Fibroblast of lung (primary cell): ENCODE data around the gene ZNF764. TPM values are rescaled to one million over a fixed set of nuclear protein-coding genes. Genes with fewer than 3 reads are reported as not detected.
A peak's percentile ranks its signal among the peaks of the same experiment; 100 is the strongest.

Experiments
- DNase-seq, 2 donors: peaks; one replicate each; pipeline versions ENCODE4 v3.0.0 to v3.0.0-alpha.2; 2010; ENCODE audit warnings: low read depth in 2 of 2
- H2AFZ ChIP-seq: 2 replicates; pipeline ENCODE4 v1.5.1; 2012; ENCODE audit warnings: low read length, control low read depth, inconsistent platforms
- H3K27ac ChIP-seq: 2 replicates; pipeline ENCODE4 v1.5.1; 2011; ENCODE audit warnings: low read length, control low read depth; ENCODE audit not compliant: insufficient read depth
- H3K27me3 ChIP-seq: 2 replicates; pipeline ENCODE4 v1.5.1; 2011; ENCODE audit warnings: mild to moderate bottlenecking, low read length; ENCODE audit not compliant: control insufficient read depth, insufficient read depth
- H3K36me3 ChIP-seq: 2 replicates; pipeline ENCODE4 v1.5.1; 2011; ENCODE audit warnings: low read length; ENCODE audit not compliant: control insufficient read depth, insufficient read depth
- H3K4me1 ChIP-seq: 2 replicates; pipeline ENCODE4 v1.5.1; 2011; ENCODE audit warnings: low read length; ENCODE audit not compliant: control insufficient read depth, insufficient read depth; ENCODE audit errors: extremely low read depth
- H3K4me2 ChIP-seq: 2 replicates; pipeline ENCODE4 v1.5.1; 2011; ENCODE audit warnings: low read length, control low read depth; ENCODE audit not compliant: insufficient read depth; ENCODE audit errors: extremely low read depth
- H3K4me3 ChIP-seq, 4 experiments: fragments of 200-600 bp in 1 of 4; sonication (generic) in 1 of 4; replicated peaks in 1 of 4; 2 replicates each; pipeline ENCODE4 v1.5.1; 2011 to 2016; ENCODE audit warnings: low read length in 4 of 4, low read depth in 3 of 4, mild to moderate bottlenecking in 3 of 4, control low read depth in 2 of 4, inconsistent platforms in 1 of 4, mixed read lengths in 1 of 4; ENCODE audit not compliant: insufficient read depth in 1 of 4; ENCODE audit errors: control extremely low read depth in 1 of 4
- H3K79me2 ChIP-seq: 2 replicates; pipeline ENCODE4 v1.5.1; 2012; ENCODE audit warnings: mild to moderate bottlenecking, low read length, inconsistent platforms; ENCODE audit not compliant: control insufficient read depth, insufficient read depth
- H3K9ac ChIP-seq: 2 replicates; pipeline ENCODE4 v1.5.1; 2011; ENCODE audit warnings: mild to moderate bottlenecking, low read length, control low read depth; ENCODE audit not compliant: insufficient read depth
- H3K9me3 ChIP-seq: 2 replicates; pipeline ENCODE4 v1.5.1; 2012; ENCODE audit warnings: low read depth, low read length; ENCODE audit not compliant: control insufficient read depth, insufficient read depth
- H4K20me1 ChIP-seq: 2 replicates; pipeline ENCODE4 v1.5.1; 2011; ENCODE audit warnings: low read length; ENCODE audit not compliant: control insufficient read depth, insufficient read depth; ENCODE audit errors: extremely low read depth
- CTCF ChIP-seq, 2 donors: IDR thresholded peaks in 1 of 2; conservative IDR thresholded peaks in 1 of 2; 1 replicate in 1 of 2; 2 replicates in 1 of 2; pipeline ENCODE4 v1.5.1; 2011 to 2012; ENCODE audit warnings: low read length in 2 of 2, control low read depth in 1 of 2, inconsistent platforms in 1 of 2, low read depth in 1 of 2, mild to moderate bottlenecking in 1 of 2
- EZH2 ChIP-seq: IDR thresholded peaks from 2 replicates; pipeline ENCODE4 v1.5.1; 2012; ENCODE audit warnings: low read length, control low read depth, mild to moderate bottlenecking; ENCODE audit errors: missing control alignments
- polyA plus RNA-seq, 2 donors: library from polyadenylated mRNA; depleted of rRNA in 1 of 2; stranded (reverse) in 1 of 2; unstranded in 1 of 2; fragments of >200 nt; gene quantifications; 2 replicates each; pipeline ENCODE4 v1.2.1, GENCODE V29; 2011 to 2012; ENCODE audit warnings: missing spikeins in 1 of 2
- total RNA-seq: library from RNA; depleted of rRNA; stranded (reverse); fragments of >200 nt; gene quantifications from 2 replicates; pipeline ENCODE4 v1.2.1, GENCODE V29; 2014

Gene ZNF764
- total and polyA plus RNA-seq, 2 donors (not counting 1 experiment from before 2014, with no cell fraction given) = 2.4 to 3.1 TPM

- Histone ChIP-seq H3K4me3 (no peak overlapping the region), H3K9me3 (no peaks in the 10 kb centered on the region), H3K4me2 (no peak overlapping the region), H3K27ac (no peak overlapping the region), H3K79me2 (no peaks in the 10 kb centered on the region), H3K9ac (no peak overlapping the region), H3K4me1 (peaks cover 3% of the 10 kb centered on the region), H4K20me1 (no peaks in the 10 kb centered on the region), H3K36me3 (no peaks in the 10 kb centered on the region), H3K27me3 (peaks cover 5% of the 10 kb centered on the region), H2AFZ (no peak overlapping the region)
- no peak for TF ChIP-seq CTCF (conservative IDR thresholded peaks at IDR 0.05 in 1 of 2, IDR thresholded peaks at IDR 0.05 in 1 of 2; ENCODE audit: low read depth in 1 of 2, low read length in 2 of 2)
- TF ChIP-seq EZH2 = no peak
- peak; percentile 59 to 72 for DNase-seq
These were observed 9.9 kb upstream of the ZNF764 start for GRCh38 chr16:30567991-30568638.

GRCh38 chr16:30567160-30567990 lies 9.2 kb upstream of the ZNF764 start:
- Histone ChIP-seq H3K4me2 (no peak overlapping the region), H3K9me3 (no peaks in the 10 kb centered on the region), H3K79me2 (no peaks in the 10 kb centered on the region), H3K27ac (no peak overlapping the region), H3K36me3 (no peaks in the 10 kb centered on the region), H3K4me1 (peaks cover 3% of the 10 kb centered on the region), H4K20me1 (no peaks in the 10 kb centered on the region), H3K9ac (no peak overlapping the region), H3K4me3 (no peak overlapping the region), H3K27me3 (peaks cover 5% of the 10 kb centered on the region), H2AFZ (no peak overlapping the region)
- DNase-seq = no peak
- TF ChIP-seq EZH2 (no peak), CTCF (conservative IDR thresholded peaks at IDR 0.05 in 1 of 2, IDR thresholded peaks at IDR 0.05 in 1 of 2; ENCODE audit: low read depth in 1 of 2, low read length in 2 of 2) (no peak)

- Histone ChIP-seq H3K4me2 (no peak overlapping the region), H3K79me2 (no peaks in the 10 kb centered on the region), H3K27me3 (peaks cover 5% of the 10 kb centered on the region), H3K9ac (no peak overlapping the region), H3K36me3 (no peaks in the 10 kb centered on the region), H3K4me3 (no peak overlapping the region), H3K27ac (no peak overlapping the region), H3K9me3 (no peaks in the 10 kb centered on the region), H2AFZ (no peak overlapping the region), H3K4me1 (no peaks in the 10 kb centered on the region), H4K20me1 (no peaks in the 10 kb centered on the region)
- no peak for DNase-seq
- no peak for TF ChIP-seq CTCF (conservative IDR thresholded peaks at IDR 0.05 in 1 of 2, IDR thresholded peaks at IDR 0.05 in 1 of 2; ENCODE audit: low read depth in 1 of 2, low read length in 2 of 2)
- TF ChIP-seq EZH2 = no peak
These were observed 8.4 kb upstream of the ZNF764 start for GRCh38 chr16:30566531-30566930.
